Muscle layer of duodenum (tissue), 2 donors: ENCODE data around the gene GAMT.
"Not testable (repeated sequence)": the region's sequence is repeated elsewhere in the genome, so short reads cannot be mapped to it uniquely, and the experiment has no call there.

Source experiments
- H3K27ac ChIP-seq: one replicate; pipeline ENCODE4 v1.7.0; 2013; ENCODE audit warnings: mild to moderate bottlenecking, low read length
- H3K27me3 ChIP-seq: one replicate; pipeline ENCODE4 v1.7.0; 2013; ENCODE audit warnings: low read depth, mild to moderate bottlenecking, control low read depth, low read length
- H3K36me3 ChIP-seq, 2 donors: one replicate each; pipeline ENCODE4 v1.7.0; 2013; ENCODE audit warnings: low read length in 2 of 2, control low read depth in 1 of 2, mild to moderate bottlenecking in 1 of 2; ENCODE audit not compliant: insufficient read depth in 2 of 2, control insufficient read depth in 1 of 2
- H3K4me1 ChIP-seq, 2 donors: one replicate each; pipeline ENCODE4 v1.7.0; 2013; ENCODE audit warnings: low read length in 2 of 2, mild to moderate bottlenecking in 2 of 2, control low read depth in 1 of 2, moderate library complexity in 1 of 2; ENCODE audit not compliant: insufficient read depth in 2 of 2, control insufficient read depth in 1 of 2
- H3K4me3 ChIP-seq, 2 donors: one replicate each; pipeline ENCODE4 v1.7.0; 2013; ENCODE audit warnings: low read length in 2 of 2, low read depth in 1 of 2, mild to moderate bottlenecking in 1 of 2
- H3K9me3 ChIP-seq, 2 donors: one replicate each; pipeline ENCODE4 v1.7.0; 2013; ENCODE audit warnings: low read length in 2 of 2, control low read depth in 1 of 2, mild to moderate bottlenecking in 1 of 2; ENCODE audit not compliant: control insufficient read depth in 1 of 2
- donor health status: healthy.

The GAMT gene

DNA sequence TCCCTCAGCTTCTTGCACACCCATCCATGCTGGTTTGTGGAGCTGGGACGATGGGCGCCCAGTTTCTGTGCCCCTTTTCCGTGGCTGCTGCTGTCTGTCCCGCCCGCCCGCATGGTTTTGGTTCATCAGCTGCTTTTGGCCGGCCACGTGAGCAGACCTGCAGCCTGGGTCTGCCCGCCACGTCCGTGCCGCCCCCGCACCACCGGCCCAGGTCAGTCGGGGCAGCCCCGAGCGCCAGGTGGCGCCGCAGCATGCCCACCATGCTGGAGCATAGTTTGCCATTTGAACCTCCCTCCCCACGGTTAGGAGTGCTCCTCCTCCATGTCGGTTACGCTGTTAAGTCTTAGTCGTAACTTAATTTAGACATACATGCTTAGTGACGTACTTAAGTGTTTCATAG lies 21.6 kb upstream of the GAMT start:
- H3K27me3 ChIP-seq = no peaks in the 10 kb centered on the region
- no peak overlapping the region for H3K27ac ChIP-seq
- H3K9me3 ChIP-seq = no peaks in the 10 kb centered on the region
- H3K4me3 ChIP-seq = no peak overlapping the region
- H3K4me1 ChIP-seq = peaks cover 0 to 5% of the 10 kb centered on the region in 2 donors
- peaks cover 39 to 91% of the 10 kb centered on the region in 2 donors for H3K36me3 ChIP-seq

DNA sequence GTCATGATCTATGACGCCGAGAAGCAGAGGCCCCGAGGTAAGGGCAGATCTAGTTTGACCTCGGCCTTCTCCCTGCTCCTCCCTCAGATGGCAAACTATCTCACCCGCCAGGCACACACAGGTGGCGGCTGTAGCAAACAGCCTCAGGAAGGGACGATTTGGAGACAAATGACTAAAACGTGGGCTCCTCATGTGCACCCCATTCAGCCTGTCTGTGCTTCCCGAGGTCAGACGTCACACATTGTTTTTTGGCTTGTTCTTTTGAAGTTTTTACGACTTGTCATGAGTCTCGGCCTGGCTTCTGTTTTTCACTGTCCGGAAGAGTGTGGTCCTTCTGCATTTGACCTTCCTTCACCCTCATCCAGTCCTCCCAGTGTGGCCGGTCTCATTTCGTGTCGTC lies 21.0 kb upstream of the GAMT start:
- no peak overlapping the region for H3K27ac ChIP-seq
- H3K9me3 ChIP-seq = no peaks in the 10 kb centered on the region
- peaks cover 0 to 10% of the 10 kb centered on the region in 2 donors for H3K4me1 ChIP-seq
- peaks cover 39 to 89% of the 10 kb centered on the region in 2 donors for H3K36me3 ChIP-seq
- no peaks in the 10 kb centered on the region for H3K27me3 ChIP-seq
- H3K4me3 ChIP-seq = no peak overlapping the region

DNA sequence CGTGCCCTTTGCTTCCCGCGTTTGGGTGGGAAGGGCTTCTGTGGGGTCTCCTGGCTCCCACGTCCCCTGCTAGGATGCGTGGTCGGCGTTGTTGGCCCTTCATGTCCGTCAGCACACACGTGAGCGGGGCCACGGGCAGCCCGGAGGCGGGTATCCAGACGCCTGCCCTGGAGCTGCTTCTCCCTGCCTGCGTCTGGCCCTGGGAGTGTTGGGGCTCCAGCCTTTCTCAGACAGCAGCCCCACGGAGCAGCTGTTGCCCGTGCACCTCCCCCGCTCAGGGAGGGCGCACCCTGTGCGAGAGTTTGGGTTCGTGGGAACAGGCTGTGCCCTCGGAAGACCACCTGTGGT lies 20.6 kb upstream of the GAMT start:
- Histone ChIP-seq H3K36me3 (peaks cover 36 to 85% of the 10 kb centered on the region in 2 donors), H3K27ac (no peak overlapping the region), H3K9me3 (no peaks in the 10 kb centered on the region), H3K4me3 (no peak overlapping the region), H3K27me3 (no peaks in the 10 kb centered on the region), H3K4me1 (peaks cover 0 to 15% of the 10 kb centered on the region in 2 donors)

DNA sequence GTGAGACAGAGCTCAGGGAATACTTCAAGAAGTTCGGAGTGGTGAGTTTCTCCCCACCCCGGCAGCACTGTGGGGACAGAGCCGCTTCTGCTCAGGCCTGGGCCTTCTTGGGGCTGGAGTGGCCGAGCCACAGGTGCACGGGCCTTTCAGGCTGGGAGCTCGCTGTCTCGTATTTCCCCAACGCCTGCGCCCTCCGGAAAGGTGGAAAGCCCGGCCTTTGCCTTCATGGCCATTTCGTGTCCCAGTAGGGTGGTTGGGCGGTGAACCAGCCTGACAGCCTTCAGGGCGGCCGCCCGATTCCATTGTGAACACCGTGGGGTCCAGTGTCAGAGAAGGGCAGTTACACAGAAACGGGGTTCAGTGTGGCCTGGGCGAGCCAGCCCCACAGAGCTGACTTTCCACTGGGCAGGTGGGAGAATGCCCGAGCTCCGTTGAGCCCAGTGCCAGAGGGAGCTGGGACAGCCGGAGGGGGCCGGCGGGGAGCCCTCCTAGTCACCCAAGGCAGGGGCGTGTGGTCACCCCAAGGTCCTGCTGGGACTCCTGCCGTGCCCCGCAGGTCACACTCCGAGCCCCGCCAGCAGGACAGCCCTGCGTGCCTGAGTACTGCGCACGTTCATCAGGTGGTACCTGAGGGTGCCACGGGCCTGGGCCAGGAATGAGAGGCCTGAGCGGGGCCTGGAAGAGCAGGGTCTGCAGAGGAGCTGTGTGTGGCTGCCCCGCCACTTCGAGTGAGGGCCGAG lies 20.0 kb upstream of the GAMT start:
- no peak overlapping the region for H3K27ac ChIP-seq
- H3K9me3 ChIP-seq = no peaks in the 10 kb centered on the region
- H3K4me3 ChIP-seq = no peak overlapping the region
- H3K4me1 ChIP-seq = peaks cover 1 to 20% of the 10 kb centered on the region in 2 donors
- peaks cover 34 to 79% of the 10 kb centered on the region in 2 donors for H3K36me3 ChIP-seq
- no peaks in the 10 kb centered on the region for H3K27me3 ChIP-seq

DNA sequence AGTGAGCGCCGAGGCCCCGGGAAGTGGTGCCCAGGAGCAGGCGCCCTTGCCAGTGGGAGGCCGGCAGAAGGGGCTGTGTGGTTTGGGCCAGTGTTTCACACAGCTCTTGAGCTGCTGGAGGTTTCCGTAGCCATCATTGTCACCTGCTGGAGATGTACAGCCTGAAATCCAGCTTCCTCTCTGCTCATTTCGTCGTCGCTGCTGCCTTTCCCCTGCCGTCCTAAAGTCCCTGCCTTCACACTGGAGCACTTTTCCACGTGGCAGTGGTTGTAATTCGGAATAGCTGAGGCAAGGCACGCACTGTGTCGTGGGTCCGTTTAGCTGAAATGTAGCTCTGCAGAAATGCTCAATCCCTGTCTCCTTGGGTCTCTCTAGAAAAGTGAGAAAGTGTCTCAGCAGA lies 19.2 kb upstream of the GAMT start:
- Histone ChIP-seq H3K9me3 (no peaks in the 10 kb centered on the region), H3K4me1 (peaks cover 9 to 28% of the 10 kb centered on the region in 2 donors), H3K27ac (no peak overlapping the region), H3K4me3 (no peak overlapping the region), H3K36me3 (peaks cover 32 to 71% of the 10 kb centered on the region in 2 donors), H3K27me3 (no peaks in the 10 kb centered on the region)

DNA sequence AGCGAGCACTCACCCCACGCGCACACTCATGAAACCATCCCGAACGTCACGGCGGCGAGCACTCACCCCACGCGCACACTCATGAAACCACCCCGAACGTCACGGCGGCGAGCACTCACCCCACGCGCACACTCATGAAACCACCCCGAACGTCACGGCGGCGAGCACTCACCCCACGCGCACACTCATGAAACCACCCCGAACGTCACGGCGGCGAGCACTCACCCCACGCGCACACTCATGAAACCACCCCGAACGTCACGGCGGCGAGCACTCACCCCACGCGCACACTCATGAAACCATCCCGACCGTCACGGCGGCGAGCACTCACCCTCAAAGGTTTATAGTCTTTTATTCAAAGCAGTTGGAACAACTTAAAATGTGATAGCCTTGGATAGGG lies 18.7 kb upstream of the GAMT start:
- H3K27me3 ChIP-seq, H3K4me3 ChIP-seq, H3K27ac ChIP-seq, H3K9me3 ChIP-seq: not testable (repeated sequence)
- Histone ChIP-seq H3K4me1 (peaks cover 11 to 33% of the 10 kb centered on the region in 2 donors), H3K36me3 (peaks cover 27 to 66% of the 10 kb centered on the region in 2 donors)

DNA sequence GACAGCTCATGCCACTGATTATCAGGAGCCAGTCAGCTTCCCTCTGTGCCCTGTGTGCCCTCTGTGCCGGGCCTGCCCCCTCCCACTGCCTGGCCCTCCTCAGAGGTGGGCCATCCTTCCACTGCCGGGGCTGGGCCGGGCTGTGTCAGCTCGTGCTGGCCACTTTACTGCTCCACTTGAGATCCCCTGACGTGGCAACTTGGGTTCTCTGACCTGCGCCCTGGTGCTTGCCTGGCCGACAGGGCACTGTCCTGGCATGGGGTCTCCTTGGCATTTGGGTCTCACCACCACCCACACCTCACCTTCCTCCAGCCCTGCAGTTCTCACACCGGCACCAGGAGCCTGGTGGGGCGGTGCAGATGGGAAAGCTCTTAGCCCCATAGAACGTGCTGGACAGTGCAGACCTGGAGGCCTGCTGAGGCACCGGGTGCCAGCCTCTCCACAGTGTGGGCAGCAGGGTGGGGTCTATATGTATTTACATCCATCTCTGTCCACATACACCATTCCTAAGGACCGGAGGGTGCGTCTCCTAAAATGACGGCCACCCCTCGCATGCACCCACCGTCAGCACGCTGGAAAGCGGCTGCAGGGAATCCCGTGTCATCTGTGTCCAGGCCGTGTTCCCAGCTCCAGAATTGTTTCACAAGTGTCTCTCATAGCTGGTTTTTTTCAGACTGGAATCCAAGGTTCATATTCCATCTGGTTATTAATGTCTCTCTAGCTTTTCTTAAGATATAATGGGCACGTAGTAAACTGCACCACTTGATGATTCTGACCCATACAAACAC lies 17.8 kb upstream of the GAMT start:
- Histone ChIP-seq H3K4me3 (no peak overlapping the region), H3K36me3 (peaks cover 26 to 58% of the 10 kb centered on the region in 2 donors), H3K27ac (no peak overlapping the region), H3K9me3 (no peaks in the 10 kb centered on the region), H3K4me1 (peaks cover 15 to 37% of the 10 kb centered on the region in 2 donors), H3K27me3 (no peaks in the 10 kb centered on the region)

DNA sequence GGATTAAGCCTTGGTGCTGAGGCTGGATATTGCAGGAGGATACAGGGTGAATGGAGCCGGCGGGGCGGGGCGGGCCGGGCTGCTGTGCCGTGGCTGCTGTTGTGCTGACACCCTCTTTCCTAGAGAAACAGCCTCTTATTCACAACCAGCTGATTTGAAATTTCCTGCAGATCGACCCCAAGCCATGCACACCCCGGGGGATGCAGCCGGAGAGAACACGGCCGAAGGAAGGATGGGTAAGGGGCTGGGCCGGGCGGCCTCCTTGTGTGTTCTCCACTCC lies 17.1 kb upstream of the GAMT start:
- Histone ChIP-seq H3K27me3 (no peaks in the 10 kb centered on the region), H3K4me1 (peaks cover 15 to 37% of the 10 kb centered on the region in 2 donors), H3K4me3 (no peak overlapping the region), H3K36me3 (peaks cover 20 to 52% of the 10 kb centered on the region in 2 donors), H3K27ac (no peak overlapping the region), H3K9me3 (no peaks in the 10 kb centered on the region)

DNA sequence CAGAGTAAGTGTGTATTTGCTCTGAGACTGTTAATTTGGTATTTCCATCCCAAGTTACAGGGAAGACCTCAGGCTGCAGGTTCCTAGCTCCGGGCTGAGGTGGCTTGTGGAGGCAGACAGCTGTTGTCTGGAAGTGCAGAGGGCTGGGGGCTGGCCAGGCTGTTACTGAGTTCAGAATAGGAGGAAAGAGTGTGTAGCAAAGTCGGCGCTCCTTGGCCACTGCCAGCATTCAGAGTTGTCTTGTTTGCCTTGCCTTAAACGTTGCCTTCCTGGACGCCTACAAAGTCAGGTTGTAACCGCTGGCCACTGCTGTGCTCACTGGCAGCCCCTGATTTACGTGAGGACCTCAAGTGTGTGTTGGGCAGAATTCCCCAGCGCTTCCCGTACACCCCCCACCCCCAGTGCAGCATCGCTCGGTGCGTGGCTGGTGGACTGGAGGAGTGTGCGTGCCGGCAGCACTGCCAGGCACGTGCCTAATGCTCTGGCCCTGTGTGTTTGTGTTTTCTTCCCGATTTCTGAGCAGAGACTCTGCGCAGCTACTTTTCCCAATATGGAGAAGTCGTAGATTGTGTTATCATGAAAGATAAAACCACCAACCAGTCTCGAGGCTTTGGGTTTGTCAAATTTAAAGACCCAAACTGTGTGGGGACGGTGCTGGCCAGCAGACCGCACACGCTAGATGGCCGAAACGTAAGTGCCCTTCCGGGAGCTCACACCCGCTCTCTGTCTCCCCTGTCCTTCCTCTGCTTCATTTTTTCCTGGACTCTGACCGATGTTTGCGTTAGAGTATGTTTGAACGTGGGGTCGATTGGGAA lies 16.5 kb upstream of the GAMT start:
- no peak overlapping the region for H3K4me3 ChIP-seq
- H3K9me3 ChIP-seq = no peaks in the 10 kb centered on the region
- peaks cover 16 to 46% of the 10 kb centered on the region in 2 donors for H3K36me3 ChIP-seq
- peaks cover 15 to 37% of the 10 kb centered on the region in 2 donors for H3K4me1 ChIP-seq
- H3K27me3 ChIP-seq = no peaks in the 10 kb centered on the region
- no peak overlapping the region for H3K27ac ChIP-seq

DNA sequence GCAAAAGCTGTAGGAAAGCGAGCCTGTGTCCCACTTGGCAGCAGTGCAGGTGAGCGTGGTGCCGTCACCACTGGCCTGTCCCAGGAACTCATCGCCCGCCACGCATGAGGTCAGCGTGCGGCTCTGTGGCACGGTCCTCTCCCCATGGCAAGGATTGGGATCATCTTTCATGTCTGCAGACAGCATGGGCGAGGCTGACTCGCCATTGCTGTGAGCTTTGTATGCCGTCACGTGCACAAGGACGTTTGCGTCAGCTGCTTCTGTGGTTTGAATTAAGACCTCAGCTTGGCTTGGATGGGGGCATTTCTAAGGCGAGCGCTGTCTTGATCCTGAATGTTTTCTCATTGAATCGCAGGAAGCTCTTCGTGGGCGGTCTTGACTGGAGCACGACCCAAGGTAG lies 15.8 kb upstream of the GAMT start:
- H3K9me3 ChIP-seq = no peaks in the 10 kb centered on the region
- H3K27me3 ChIP-seq = no peaks in the 10 kb centered on the region
- H3K4me3 ChIP-seq = no peak overlapping the region
- no peak overlapping the region for H3K27ac ChIP-seq
- peaks cover 15 to 44% of the 10 kb centered on the region in 2 donors for H3K4me1 ChIP-seq
- peaks cover 12 to 39% of the 10 kb centered on the region in 2 donors for H3K36me3 ChIP-seq
